SU-DHL-6 (cell line): ENCODE measurements around the gene TRIP4.

ENCODE experiments used
- H2AFZ ChIP-seq: fragments of 200-600 bp; sonication (generic); 2 replicates; pipeline ENCODE4 v1.6.1; 2014; ENCODE audit warnings: low read depth, mild to moderate bottlenecking, moderate library complexity, mixed read lengths, antibody characterized with exemption, low read length; ENCODE audit not compliant: severe bottlenecking
- H3F3A ChIP-seq: fragments of 200-600 bp; shearing (Covaris generic); 2 replicates; pipeline ENCODE4 v1.6.0; 2016; ENCODE audit warnings: antibody characterized with exemption, mild to moderate bottlenecking; ENCODE audit not compliant: insufficient read depth
- H3K27ac ChIP-seq: fragments of 200-600 bp; sonication (generic); 2 replicates; pipeline ENCODE4 v1.5.1; 2016; ENCODE audit warnings: low read depth, mild to moderate bottlenecking, low read length, moderate library complexity, mixed read lengths
- H3K27me3 ChIP-seq: fragments of 200-600 bp; sonication (generic), shearing (Covaris generic); 2 replicates; pipeline ENCODE4 v1.6.0; 2014; ENCODE audit warnings: mild to moderate bottlenecking, low read length
- H3K36me3 ChIP-seq: fragments of 200-600 bp; sonication (generic); 2 replicates; pipeline ENCODE4 v1.6.1; 2014; ENCODE audit warnings: mild to moderate bottlenecking, low read length, mixed read lengths
- H3K4me2 ChIP-seq: fragments of 300-600, 200-600 bp; shearing (Covaris generic), sonication (generic); 2 replicates; pipeline ENCODE4 v1.6.0; 2014; ENCODE audit warnings: low read length, low read depth, mild to moderate bottlenecking; ENCODE audit not compliant: poor library complexity, severe bottlenecking
- H3K4me3 ChIP-seq: fragments of 200-600 bp; sonication (generic); 2 replicates; pipeline ENCODE4 v1.5.1; 2014; ENCODE audit warnings: antibody characterized with exemption, low read length, mild to moderate bottlenecking, mixed read lengths; ENCODE audit not compliant: insufficient read depth, poor library complexity, severe bottlenecking
- H3K79me2 ChIP-seq: fragments of 200-600 bp; sonication (generic); 2 replicates; pipeline ENCODE4 v1.6.1; 2014; ENCODE audit warnings: mild to moderate bottlenecking, low read length, moderate library complexity; ENCODE audit not compliant: insufficient read depth
- H3K9ac ChIP-seq: fragments of 200-600 bp; sonication (generic); 2 replicates; pipeline ENCODE4 v1.7.0; 2014; ENCODE audit warnings: mild to moderate bottlenecking, low read length
- H3K9me2 ChIP-seq: fragments of 200-600 bp; sonication (generic); replicated peaks from 2 replicates; pipeline ENCODE4 v1.6.1; 2014; ENCODE audit warnings: low read length; ENCODE audit not compliant: insufficient read depth
- H3K9me3 ChIP-seq: fragments of 200-600 bp; sonication (generic); 2 replicates; pipeline ENCODE4 v1.6.1; 2014; ENCODE audit warnings: low read length, mixed read lengths; ENCODE audit not compliant: insufficient read depth
- H4K20me1 ChIP-seq: fragments of 200-600 bp; sonication (generic); 2 replicates; pipeline ENCODE4 v1.6.1; 2014; ENCODE audit warnings: low read depth, mild to moderate bottlenecking, antibody characterized with exemption, low read length, moderate library complexity, mixed read lengths
- CTCF ChIP-seq: fragments of 200-600 bp; sonication (generic); IDR thresholded peaks from one replicate; pipeline ENCODE4 v1.5.1; 2017; ENCODE audit warnings: antibody characterized with exemption, mild to moderate bottlenecking, low read length, moderate library complexity; ENCODE audit not compliant: insufficient read depth, poor library complexity, severe bottlenecking
- EZH2phosphoT487 ChIP-seq: fragments of 200-600 bp; sonication (generic), shearing (Covaris generic); conservative IDR thresholded peaks from 2 replicates; pipeline ENCODE4 v1.6.1; 2018; ENCODE audit warnings: mild to moderate bottlenecking, antibody characterized with exemption, low read length, moderate library complexity, mixed read lengths

TRIP4 gene

GRCh38 chr15:64443747-64444621 is 56.3 kb downstream of the TRIP4 start:
- Histone ChIP-seq H3K9ac (no peak overlapping the region), H3F3A (no peaks in the 10 kb centered on the region), H4K20me1 (no peaks in the 10 kb centered on the region), H3K9me3 (no peaks in the 10 kb centered on the region), H3K9me2 (no peaks in the 10 kb centered on the region), H3K36me3 (no peaks in the 10 kb centered on the region), H3K4me2 (no peak overlapping the region), H3K27ac (no peak overlapping the region), H3K4me3 (no peak overlapping the region), H3K27me3 (no peaks in the 10 kb centered on the region), H2AFZ (no peak overlapping the region), H3K79me2 (no peaks in the 10 kb centered on the region)
- TF ChIP-seq EZH2phosphoT487 (no peak), CTCF (no peak)

GRCh38 chr15:64444836-64445235 is 57.2 kb downstream of the TRIP4 start:
- Histone ChIP-seq H3K9ac (no peak overlapping the region), H2AFZ (no peak overlapping the region), H3K27me3 (no peaks in the 10 kb centered on the region), H3K9me3 (no peaks in the 10 kb centered on the region), H3K4me2 (no peak overlapping the region), H3K79me2 (no peaks in the 10 kb centered on the region), H3F3A (no peaks in the 10 kb centered on the region), H3K4me3 (no peak overlapping the region), H3K36me3 (no peaks in the 10 kb centered on the region), H4K20me1 (no peaks in the 10 kb centered on the region), H3K9me2 (no peaks in the 10 kb centered on the region), H3K27ac (no peak overlapping the region)
- TF ChIP-seq CTCF (no peak), EZH2phosphoT487 (no peak)

DNA sequence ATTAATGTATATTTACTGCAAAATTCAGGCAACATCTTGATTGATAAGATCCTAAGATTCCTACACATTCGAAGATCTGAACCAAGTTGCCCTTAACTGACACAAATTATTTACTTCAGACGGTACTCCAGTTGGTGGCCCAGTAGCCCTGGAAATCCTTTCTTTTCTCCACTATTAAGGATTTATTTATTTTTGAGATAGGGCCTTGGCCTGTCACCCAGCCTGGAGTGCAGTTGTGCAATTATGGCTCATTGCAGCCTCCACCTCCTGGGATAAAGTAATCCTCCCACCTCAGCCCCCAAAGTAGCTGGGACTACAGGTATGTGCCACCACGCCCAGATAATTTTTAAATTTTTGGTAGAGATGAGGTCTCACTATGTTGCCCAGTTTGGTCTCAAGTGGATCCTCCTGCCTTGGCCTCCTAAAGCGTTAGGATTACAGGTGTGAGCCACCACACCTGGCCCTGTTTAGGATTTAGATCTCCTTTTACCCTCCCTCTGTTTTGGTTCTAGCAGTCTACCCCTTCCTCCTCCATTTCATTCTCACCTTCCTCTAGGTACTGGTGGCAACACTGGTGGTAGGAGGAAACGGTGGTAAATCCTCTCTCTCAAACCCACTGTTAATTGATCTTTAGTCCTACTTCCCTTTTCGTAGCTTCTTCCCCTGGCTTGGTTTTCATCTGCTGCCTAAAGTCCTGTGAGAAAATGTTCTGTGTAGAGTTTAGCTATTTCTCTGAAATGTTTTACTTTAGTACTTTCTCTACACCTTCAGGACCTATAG is 60.1 kb downstream of the TRIP4 start:
- no peaks in the 10 kb centered on the region for H4K20me1 ChIP-seq
- TF ChIP-seq CTCF (no peak), EZH2phosphoT487 (no peak)
- H3K36me3 ChIP-seq: no peaks in the 10 kb centered on the region
- no peaks in the 10 kb centered on the region for H3F3A ChIP-seq
- H2AFZ ChIP-seq: no peak overlapping the region
- no peak overlapping the region for H3K4me2 ChIP-seq
- H3K9me2 ChIP-seq: no peaks in the 10 kb centered on the region
- no peaks in the 10 kb centered on the region for H3K27me3 ChIP-seq
- no peak overlapping the region for H3K4me3 ChIP-seq
- H3K79me2 ChIP-seq: no peaks in the 10 kb centered on the region
- H3K27ac ChIP-seq: no peak overlapping the region
- H3K9ac ChIP-seq: no peak overlapping the region
- no peaks in the 10 kb centered on the region for H3K9me3 ChIP-seq
